HL-60/S4 treated with retinoic acid at 250 ng/mL for 4 days and 3 days (cell line): Measurements from ENCODE around the gene SPEF2.

Source experiments
- in situ Hi-C: fragments of 300-500 bp; cut with MboI; formaldehyde crosslinking; loops from 2 replicates; pipeline ENCODE4 v1.7.0; 2022; ENCODE audit warnings: low sequenced_read_pairs

SPEF2 gene

DNA sequence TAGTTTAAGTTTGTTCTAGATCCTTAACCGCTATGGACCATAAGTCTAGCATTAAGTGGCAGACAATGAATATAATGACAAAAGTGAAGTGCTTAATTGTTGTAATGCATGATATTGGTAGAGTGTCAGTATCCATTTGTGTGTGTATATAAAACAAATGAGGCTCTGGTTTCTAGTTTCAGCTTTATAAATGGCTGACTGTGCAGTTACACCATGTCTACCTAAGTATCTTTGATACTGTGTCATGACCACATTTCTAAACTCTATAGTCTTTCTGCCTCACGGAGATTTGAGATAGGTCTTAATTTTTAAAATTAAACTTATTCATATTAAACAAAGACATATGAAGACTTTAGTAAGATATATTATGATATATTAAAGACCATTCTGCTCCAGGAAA, 92.0 kb downstream of the SPEF2 start:
- in situ Hi-C loops: no loop called here

DNA sequence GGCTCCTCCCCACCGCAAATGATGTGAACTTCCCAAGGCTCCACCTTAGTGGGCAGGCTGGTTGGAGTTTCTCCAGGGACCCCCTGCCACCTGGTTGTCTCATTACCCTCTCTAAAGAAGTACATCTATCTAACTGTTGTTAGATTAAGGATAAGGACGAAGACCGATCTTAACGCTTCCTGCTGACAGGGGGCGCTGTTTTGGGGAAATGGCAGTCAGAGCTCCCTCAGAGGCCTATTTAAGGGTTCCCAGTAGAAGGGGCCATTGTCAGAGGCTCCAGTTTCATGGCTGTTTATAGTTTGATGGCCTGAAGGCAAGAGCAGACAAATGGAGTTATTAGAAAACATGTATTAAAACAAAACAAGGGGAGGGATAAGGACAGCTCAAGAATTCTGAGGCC, 100.1 kb downstream of the SPEF2 start:
- in situ Hi-C loops: no loop called here

DNA sequence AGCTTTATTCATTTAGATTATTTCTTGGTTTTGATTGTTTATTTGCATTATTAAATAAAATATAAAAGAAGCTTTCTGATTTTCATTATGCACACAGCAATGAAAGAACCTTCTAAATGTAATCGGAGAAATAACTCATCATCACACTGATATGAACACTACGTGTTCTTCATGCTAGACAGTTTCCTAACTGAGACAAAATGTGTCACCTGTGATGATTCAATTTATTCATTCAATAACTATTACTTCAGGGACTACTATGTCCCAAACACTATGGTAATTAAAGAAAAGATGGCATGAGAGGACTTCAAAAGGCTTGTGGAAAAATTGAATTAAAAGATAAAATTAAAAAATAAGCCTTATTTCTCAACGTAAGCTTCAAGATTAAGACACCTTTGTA, 118.1 kb downstream of the SPEF2 start:
- in situ Hi-C loops: no loop called here

DNA sequence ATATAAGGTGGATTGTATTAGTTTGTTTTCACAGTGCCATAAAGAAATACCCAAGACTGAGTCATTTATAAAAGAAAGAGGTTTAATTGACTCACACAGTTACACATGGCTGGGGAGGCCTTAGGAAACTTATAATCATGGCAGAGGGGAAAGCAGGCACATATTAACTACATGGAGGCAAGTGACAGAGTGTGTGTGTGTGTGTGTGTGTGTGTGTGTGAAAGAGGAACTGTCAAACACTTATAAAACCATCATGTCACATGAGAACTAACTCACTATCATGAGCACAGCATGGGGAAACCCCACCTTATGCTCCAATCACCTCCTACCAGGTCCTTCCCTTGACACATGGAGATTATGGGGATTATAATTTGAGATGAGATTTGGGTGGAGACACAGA, 118.6 kb downstream of the SPEF2 start:
- in situ Hi-C loops: no loop called here

DNA sequence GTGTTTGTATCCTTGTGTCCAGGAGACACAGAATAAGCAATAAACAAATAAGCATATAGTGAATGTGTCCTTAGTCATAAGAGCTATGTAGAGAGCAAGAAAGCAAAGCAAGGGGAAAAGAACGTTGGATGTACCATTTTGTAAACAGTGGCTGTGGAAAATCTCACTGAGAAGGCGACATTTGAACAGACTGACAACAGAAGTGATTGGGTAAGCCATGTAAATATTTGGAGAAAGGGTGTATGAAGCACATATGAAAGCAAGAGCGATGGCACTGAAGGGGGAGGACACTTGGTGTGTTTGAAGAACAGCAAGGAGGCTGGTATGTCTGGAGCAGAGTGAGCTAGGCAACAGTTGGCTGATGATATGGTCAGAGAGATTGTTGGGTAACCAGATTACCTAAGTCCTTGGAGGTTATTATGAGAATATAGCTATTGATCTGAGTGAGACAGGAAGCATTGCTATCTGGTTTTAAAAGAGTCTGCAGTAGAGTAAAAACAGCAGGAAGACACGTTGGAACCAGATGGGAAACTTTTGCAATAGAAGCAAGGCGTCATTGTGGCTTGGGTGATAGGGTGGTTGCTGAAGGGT, 123.6 kb downstream of the SPEF2 start:
- in situ Hi-C loops: no loop called here

DNA sequence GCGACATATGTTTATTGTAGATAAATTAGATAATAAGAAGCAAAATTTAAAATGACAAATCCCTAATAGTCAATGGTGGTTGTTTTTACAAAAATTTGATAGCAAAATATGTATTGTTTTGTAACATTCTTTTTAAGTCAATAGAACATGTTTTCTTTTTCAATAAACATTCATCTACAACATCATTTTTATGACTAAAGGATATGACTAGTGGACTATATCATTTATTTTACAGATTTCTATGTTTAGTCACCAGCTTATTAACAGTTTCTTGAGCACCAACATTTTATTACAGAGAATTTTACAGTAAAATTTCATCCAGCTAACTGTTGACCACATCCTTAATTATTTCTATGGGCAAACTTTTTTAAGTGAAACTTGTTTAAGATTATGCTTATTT, 124.3 kb downstream of the SPEF2 start:
- in situ Hi-C loops: no loop called here

DNA sequence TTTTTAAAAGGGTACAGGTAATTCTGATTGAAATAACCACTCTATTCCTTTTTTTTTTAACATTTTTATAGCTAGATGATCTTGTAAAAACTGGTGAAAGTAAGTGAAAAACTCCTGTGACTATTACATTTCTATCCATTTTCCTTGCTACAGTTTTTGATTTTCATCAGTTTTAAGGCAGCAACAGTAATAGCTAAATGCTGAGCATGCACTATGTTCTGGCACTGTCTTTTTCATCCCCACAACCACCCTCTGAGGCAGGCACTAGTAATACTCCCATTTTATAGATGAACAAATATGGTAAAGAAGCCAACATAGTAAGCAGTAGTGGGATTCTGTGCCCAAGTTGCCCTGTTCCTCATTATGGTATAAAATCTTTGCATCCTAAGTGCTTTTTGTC, 126.0 kb downstream of the SPEF2 start:
- in situ Hi-C loops: no loop called here

DNA sequence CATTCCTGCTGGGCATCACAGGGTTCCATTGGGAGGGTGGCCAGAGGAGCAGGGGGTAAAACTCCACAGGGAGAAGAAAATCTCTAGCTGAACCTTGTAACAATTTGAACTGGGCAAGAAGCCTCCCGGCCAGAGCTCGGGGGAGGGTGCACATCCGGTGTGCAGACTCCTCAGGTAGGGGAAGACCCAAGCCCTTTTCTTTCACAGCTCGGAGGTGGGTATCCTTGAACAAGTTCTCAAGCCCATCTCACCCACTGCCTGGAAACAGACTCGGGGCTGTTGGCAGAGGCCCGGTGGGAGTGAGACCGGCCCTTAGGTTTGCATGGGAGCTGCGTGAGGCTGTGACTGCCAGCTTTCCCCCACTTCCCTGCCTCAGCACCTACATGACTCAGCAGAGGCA, 127.5 kb downstream of the SPEF2 start:
- in situ Hi-C loops: no loop called here

DNA sequence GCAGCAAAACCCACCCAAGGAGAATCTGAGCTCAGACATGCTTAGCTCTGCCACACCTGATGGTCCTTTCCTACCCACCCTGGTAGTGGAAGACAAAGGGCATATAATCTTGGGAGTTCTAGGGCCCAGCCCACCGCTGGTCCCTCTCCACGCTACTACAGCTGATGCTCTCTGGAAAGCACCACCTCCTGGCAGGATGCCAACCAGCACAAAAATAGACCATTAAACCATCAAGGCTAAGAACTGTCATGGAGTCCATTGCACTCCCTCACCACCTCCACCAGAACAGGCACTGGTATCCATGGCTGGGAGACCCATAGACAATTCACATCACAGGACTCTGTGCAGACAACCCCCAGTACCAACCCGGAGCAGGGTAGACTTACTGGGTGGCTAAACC, 128.0 kb downstream of the SPEF2 start:
- in situ Hi-C loops: no loop called here

DNA sequence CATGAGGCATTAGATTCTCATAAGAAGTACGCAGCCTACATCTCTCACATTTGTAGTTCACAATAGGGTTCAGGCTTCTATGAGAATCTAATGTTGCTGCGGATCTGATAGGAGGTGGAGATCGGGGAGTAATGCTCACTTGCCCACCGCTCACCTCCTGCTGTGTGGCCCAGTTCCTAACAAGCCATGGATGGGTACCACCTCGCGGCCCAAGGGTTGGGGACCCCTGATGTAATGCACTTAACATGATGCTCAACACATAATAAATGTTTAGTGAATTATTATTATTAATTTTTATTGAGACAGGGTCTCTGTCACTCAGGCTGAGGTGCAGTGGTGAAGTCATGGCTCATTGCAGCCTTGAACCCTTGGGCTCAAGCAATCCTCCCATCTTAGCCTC, 134.3 kb downstream of the SPEF2 start:
- in situ Hi-C loops: no loop called here

DNA sequence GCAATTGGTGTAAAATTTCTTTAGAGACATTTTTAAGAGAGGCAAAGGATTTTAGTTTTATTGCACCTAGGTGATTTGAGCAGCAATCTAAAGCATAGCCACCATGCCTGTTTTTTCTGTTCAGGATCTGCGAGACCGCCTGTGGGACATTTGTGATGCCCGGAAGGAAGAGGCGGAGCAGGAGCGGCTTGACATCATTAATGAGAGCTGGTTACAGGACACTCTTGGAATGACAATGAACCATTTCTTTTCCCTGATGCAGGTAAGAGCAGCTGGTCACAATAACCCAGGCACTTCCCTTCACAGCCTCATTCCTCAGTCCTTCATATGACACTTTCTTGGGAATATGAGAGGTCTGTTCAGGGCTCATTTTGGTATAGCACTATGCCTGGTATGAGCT, 135.8 kb downstream of the SPEF2 start:
- in situ Hi-C loops: no loop called here

DNA sequence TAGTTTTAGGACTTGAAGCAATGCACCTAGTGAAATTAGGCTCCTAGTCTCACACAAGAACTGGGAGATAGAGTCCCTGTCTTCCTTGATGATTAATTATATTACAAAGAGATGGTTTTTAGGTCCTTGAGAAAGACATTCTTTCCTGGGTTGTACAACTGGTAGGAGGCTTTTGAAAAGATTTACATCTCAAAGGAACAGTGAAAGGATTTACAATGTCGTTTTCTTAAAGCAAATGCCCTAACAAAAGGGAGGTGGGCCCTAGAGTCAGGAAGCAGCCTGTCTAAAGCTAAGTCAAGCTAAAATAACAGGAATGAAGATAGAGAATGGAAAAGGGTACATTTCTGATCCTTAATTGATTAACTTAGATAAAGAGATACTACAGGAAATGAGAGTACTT, 136.8 kb downstream of the SPEF2 start:
- in situ Hi-C loops: no loop called here

DNA sequence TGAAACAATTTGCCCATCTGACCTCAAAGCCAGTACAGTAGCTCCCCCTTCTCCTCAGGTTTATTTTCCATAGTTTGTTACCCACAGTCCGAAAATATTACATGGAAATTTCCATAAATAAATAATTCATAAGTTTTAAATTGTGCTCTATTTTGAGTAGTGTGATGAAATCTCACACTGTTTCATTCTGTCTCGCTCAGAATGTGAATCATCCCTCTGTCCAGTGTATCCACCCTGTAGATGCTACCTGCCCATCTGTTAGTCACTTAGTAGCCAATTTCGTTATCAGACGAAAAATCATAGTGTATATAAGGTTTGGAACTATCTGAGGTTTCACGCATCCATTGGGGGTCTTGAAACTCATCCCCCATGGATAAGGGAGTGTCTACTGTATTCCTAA, 138.3 kb downstream of the SPEF2 start:
- in situ Hi-C loops: no loop called here

DNA sequence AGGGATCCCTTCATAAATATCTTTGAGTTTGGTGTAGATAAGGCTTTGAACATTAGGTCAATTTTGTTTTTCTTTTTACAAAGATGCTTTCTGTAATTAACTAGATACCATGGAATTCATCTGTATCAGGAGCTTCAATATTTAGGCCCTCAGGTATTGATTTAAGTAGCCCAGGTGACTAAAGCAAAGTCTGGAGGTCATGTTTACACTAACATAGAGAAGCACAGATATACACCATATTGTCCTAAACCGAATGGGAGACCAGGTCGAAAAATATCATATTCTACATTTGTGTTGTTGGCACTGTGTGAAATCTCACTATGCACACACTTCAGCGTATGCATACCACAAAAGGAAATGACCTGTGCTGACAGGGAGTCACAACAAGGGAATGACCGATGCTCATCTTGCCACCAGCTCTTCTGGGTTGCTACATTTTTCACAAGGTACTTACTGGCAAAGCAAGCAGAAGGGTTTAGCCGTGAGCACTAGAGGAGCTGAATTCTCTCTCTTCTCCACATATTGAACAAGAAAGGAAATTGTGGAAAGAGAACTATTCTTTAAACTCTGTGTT, 140.6 kb downstream of the SPEF2 start:
- in situ Hi-C loops: no loop called here

DNA sequence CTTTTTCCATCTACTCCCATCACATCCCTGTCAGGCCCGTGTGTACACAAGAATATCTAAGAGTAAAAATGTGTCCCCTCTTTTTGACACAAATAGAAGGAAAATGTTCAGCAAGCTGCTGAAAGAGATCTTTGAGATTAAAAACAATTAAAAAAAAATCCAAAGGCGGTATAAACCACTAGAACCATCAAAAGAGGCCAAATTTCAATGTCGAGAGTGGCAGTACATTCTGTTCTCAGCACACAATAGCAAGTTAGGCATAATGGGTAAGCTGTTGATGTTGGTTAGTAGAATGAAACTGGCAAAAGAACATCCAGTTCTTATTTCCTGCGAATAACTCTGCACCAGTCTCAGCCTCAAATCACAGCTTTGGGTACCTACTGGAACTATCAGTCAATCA, 143.9 kb downstream of the SPEF2 start:
- in situ Hi-C loops: no loop called here

DNA sequence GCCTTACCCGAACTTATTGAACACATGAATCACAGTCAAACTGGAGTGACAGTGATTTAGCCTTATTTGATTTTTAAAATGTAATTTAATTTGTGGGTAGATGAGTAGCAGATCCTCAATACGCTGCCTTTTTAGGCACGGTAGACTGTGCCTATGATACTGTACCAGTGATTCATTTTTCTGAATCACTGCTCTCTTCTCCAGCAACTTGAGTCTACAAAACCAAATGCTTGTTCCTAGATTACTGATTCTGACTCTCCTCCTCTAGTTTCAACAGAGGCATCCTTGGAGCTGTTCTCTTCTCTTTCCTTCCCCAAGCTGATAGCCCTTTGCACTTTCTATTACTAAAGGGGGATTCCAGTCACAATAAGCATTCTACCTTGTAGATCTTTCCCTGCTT, 144.7 kb downstream of the SPEF2 start:
- in situ Hi-C loops: no loop called here

DNA sequence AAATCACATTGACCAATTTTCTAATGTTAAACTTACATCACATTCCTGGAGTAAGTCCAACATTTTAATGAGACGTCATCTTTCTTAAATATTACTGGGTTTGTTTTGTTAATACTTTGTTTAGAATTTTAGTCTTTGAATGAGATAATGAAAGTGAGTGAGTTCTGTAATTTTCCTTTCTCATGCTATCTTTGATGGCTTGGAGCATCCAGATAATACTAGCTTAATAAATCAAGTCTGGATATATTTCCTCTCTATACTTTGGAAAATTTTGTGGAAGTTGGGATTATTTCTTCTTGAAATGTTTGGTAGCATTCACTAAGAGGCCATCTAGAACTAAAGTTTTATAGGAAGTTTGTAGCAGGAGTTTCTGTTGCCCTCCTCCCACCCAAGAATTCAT, 148.3 kb downstream of the SPEF2 start:
- in situ Hi-C loops: no loop called here

DNA sequence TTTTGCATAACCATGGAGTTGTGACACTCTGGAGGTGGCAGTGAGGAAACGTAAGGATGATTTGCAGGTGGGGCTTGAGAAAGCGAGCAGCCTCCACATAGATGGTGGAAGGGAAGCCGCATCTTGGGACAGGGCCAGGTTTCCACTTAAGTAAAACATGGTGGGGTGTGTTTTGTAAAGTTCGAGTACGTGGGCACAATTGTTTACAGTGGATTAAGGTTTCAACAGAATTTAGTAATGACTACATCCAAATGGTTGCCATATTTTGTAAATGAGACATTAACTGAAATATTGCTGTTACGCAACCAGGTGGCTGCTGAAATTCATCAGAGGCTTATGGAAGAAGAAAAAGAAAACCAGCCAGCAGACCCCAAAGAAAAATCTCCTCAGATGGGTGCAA, 153.6 kb downstream of the SPEF2 start:
- in situ Hi-C loops: loop anchor here (10.0 kb wide), 1 partner anchor 154 kb away; no protein-coding TSS in a partner anchor

DNA sequence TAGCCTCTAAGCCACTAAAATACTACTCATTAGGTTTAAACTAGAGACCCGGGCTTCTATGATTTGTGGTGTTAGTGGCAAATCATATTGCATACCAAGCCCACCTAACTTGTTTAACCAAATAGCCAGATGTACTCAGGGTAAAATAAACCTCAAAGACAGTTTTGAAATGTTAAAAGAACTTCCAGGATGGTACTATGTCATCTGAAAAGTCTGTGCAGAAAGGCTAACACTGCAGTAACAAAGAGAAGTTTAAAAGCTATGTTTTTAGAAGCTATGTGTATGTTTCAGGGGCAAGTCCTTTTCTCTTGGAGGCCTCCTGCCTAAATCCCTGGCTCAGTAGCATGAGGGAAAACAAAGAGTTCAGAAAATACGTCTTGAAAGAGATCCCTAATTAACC, 154.2 kb downstream of the SPEF2 start:
- in situ Hi-C loops: loop anchor here (10.0 kb wide), 1 partner anchor 153 kb away; no protein-coding TSS in a partner anchor

DNA sequence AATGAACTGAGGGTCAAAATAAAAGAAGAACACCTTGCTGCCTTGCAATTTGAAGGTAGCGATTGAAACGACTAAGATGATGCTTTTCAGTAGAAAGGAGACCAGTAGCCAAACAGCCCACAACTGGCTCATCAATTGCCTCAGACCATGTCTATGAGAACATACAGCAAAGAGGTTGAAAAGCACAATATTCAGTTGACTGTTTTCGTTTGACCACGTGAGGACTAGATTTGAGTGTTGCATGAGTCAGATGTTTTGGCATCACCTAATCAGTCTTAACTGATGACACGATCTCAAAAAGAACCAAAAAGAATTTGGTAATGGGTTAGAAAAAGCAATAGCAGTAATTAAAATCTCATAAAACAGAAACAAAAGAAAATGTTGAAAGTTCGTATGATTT, 156.3 kb downstream of the SPEF2 start:
- in situ Hi-C loops: loop anchor here (10.0 kb wide), 1 partner anchor 151 kb away; no protein-coding TSS in a partner anchor

DNA sequence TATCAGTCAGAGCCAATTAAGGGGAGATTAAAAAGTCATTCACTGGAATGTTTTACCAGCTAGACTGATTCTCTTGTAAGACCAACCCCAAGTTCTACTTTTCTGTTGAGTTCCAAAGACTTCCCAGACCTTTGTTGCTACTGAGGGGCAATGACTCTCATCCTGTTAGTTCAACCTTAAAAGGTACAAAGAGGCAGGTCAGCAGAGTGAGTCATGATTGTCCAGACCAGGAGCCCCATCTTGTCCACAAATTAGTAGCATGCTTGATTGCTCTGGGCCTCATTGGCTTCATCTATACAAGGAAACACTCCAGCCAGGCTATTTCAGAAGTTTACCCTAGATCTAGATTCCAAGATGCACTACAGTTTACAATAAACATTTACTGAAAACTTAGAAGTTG, 159.1 kb downstream of the SPEF2 start:
- in situ Hi-C loops: loop anchor here (10.0 kb wide), 1 partner anchor 148 kb away; no protein-coding TSS in a partner anchor

DNA sequence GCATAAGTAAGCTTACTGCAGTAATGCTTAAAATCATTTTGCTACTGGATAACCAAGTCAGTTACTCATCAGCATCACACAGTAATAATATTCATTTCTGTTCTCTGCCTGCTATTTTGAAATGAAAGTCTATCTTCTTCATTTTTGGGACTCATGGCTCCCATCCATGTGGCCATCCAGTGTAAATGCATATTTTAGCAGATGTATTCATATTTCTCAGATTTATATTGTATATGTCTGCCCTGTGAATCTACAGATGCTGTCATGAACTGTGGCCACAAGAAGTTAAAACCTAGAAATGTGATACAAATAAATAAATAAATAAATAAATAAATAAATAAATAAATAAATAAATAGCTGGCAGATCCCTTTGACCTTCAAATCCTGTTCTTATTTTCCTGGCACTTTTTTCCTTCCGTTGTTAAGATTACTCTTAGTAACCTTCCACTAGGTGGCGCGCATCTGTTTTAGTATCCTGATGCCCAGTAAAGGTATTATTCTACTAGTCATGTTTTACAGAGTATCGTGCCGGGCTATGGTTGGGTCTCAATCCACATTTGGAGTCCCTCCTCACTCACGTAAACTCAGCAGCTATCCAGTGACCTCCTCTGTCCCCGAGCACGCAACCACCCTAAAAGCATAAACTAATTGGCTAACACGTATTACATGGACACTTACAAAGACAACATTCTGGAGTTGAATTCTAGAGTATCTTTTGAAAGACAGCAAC, 159.9 kb downstream of the SPEF2 start:
- in situ Hi-C loops: loop anchor here (10.0 kb wide), 1 partner anchor 147 kb away; no protein-coding TSS in a partner anchor
